Measurements from ENCODE around the gene AGBL5.

The AGBL5 gene

DNA sequence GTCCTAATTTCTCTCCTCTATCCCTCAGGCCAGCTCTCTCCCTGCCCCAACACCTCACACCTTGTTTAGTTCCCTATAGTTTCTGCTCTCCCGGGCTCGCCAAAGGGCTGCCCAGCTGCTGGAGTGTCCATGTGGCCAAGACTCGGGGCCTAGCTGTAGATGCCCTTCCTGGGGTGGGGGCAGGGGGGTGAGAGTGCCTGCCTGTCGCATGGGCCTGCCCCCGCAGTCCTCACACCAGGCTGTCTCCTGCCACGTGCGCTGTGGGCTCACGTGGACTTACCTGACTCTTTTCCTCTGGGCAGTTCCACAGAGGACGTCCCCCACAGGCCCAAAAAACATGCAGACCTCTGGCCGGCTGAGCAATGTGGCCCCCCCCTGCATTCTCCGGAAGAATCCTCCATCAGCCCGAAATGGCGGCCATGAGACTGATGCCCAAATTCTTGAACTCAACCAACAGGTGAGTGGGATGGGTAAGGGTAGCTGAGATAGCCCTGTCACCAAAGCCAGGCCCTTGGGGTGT, 26.1 kb upstream of the AGBL5 start:
- DNase-seq, result no peak

DNA sequence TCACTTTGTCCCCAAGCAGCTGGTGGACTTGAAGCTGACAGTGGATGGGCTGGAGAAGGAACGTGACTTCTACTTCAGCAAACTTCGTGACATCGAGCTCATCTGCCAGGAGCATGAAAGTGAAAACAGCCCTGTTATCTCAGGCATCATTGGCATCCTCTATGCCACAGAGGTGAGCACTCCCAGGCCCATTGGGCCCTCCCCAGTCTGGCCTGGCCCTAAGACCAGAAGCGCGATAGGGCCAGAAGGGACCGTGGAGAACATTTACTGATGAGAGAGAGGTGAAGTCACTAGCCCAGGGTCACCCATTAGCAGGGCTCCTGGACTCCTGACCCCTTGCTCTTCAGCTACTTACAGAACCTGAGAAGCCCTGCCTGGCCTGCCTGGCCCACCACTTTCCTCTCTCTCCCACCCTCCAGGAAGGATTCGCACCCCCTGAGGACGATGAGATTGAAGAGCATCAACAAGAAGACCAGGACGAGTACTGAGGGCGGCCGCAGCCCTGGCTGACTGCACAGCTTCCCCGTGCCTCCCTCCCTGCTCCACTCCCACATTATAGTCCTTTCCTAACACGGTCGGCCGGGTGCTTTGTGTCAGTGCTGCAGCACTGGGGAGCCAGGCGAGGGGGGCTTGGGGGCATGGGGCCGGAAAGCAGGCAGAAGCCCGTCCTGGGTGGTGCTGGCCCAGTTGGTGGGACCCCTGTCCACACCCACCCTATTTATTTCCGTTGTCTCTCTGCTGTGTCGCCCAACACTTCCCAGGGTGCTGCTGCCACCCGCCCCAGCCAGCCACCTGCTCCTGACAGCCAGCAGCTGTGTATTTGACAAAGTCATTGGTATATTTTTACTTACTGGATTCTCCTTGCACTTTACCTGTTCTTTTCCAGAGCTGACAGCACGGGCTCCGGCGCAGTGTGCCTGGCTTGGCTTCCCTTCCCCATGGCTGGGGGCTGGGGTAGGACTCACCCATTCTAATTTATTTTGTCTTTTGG, 25.3 kb upstream of the AGBL5 start:
- no peak for DNase-seq

DNA sequence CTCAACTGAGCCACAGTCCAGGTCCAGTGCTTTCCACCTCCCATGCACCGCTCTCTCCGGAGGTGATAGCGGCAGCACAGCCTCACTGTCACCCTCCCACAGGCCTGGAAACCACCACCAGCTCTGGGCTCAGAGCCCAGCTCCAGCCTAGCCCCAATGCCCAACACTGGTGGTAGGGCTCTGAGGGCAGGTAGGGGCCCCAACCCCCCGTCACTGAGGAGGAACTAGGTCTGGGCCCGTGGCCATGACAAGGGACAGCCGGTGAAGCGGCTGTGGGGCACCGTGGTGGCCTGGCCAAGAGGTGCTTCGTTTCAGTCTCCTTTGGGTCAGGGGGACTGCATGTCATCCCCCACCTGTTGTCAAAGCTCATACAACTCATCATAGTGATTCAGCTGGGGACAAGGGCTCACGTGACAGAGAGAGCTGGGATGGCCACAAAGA, 24.2 kb upstream of the AGBL5 start:
- no peak for DNase-seq

GRCh38 chr2:27029051-27029450, 22.4 kb upstream of the AGBL5 start:
- DNase-seq, result no peak

DNA sequence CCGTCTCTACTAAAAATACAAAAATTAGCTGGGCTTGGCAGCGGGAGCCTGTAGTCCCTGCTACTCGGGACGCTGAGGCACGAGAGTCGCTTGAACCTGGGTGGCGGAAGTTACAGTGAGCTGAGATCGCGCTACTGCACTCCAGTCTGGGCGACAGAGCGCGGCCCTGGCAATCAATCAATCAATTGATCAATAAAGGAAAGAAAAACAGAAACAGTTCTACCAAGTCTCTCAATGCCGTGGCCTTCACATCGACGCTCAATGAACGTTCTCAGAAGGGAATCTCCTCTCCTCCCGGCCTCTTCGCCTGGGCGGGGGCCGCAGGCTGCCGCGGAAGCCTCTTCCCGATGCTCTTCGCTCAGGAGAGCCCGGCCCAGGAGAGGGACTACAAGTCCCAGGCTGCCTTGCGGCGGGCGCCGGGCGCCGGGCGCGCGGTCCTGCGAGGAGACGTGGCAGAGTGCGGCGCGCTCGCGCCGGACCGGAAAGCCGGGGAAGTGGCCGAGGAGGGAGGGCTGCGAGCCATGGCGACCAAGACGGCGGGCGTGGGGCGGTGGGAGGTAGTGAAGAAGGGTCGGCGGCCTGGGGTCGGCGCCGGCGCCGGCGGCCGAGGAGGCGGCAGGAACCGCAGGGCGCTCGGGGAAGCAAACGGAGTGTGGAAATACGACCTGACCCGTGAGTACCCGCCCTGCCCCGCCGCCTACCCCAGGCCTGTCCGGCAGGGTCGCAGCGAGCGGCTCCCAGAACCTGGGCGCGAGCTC, 18.8 kb upstream of the AGBL5 start, which contains the start of gene TMEM214:
Gene TMEM214, plus strand, starts transcription at position 471 of the 758 bp plus-strand sequence. Its CDS starts 51 bp downstream, at position 522.
- peak; percentile 93 for DNase-seq

DNA sequence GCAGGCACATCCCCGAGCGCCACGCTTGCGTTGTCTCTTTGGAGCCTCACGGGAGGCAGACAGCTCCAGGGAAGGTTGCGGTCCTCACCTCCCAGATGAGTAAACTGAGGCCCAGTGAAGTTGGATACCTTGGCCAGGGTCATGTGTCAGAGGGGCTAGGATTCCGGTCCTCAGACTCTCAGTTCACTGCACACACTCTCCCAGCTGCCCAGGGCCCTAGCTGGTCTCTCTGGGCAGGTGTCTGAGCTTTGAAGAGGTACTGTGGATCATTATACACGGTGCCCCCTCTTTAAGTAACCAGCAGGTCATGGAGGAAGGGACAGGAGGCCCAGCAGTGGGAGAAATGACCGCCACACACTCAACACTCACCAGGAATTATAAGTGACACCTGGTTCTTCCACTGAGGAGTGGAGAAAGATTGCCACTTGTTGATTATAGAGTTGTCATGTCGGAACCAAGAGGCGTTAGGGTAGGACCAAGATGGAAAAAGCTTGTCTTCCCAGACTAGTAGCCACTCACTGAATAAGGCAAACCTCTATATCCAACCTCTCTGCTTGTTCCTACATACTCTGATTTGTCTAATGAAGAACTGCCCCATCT, 18.1 kb upstream of the AGBL5 start:
- DNase-seq, result no peak

DNA sequence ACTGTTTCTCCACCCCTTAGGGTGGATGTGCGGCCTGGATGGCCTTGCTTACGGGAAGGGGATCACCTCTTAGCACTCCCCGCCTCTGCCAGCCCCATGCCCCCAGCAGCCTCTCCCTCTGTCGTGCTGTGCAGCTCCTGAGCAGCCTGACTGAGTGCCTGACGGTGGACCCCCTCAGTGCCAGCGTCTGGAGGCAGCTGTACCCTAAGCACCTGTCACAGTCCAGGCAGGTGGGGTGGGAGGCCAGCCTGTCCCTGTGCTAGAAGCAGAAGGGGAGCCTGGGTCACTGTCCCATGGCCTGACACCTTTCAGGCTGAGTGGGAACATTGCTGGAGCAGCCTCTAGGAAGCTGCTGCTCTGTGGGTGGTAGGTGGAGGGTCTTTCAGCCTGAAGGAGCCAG, 13.5 kb upstream of the AGBL5 start:
- DNase-seq, result no peak

GRCh38 chr2:27038631-27039339, 12.7 kb upstream of the AGBL5 start:
- DNase-seq, result no peak

- DNase-seq, result no peak
These were observed 12.0 kb upstream of the AGBL5 start for GRCh38 chr2:27039426-27039825.

GRCh38 chr2:27039871-27040270, 11.6 kb upstream of the AGBL5 start:
- no peak for DNase-seq

GRCh38 chr2:27040282-27040681, 11.2 kb upstream of the AGBL5 start:
- DNase-seq, result no peak

DNA sequence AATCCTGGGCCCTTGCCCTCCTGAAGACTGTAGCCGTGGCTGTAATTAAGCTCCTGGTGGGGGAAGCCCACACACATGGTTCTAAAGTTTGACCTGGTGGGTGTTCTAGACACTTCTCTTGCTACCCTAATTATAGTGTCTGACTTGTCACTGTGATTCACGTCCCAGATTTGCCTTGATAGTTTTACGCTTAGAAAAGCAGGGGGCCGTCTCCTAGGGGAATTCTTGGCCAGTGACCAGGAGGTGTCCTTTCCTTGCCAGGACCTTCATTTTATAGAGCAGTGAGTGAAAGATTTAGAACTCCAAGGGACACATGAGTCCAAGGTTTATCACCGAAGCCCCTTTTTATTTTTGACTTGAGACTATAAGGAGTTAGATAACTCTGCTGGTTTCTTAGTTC, 9.7 kb upstream of the AGBL5 start:
- DNase-seq, result no peak

GRCh38 chr2:27042159-27042661, 9.3 kb upstream of the AGBL5 start:
- no peak for DNase-seq

DNA sequence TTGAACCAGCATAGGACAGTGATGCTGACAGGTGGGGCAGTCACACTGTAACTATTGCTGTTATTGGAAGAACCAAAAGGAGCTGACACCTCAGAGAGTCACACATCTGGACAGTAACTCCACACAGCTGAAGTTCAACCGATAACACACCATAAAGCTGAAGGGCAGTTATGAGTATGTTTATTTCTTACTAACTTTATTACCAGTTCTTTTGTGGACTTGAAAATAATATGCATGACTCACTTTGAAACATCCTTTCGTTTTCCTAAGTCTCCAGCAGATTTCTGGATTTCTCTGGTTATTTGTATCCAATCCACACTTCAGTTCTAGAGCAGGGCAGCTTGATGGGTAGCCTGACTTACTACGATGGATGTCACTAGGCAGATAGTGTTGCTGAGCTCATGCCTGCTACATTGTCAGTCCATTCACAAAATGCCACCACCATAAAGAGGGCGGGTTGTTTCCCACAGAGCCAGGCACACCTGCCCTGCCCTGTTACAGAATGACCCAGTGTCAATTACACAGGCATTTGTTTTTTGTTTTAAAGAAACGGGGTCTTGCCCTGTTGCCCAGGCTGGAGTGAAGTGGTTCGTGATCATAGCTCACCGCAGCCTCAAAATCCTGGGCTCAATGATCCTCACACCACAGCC, 8.4 kb upstream of the AGBL5 start:
- no peak for DNase-seq

- DNase-seq, result peak; percentile 49
These were observed 1.8 kb upstream of the AGBL5 start for GRCh38 chr2:27049422-27050280.

DNA sequence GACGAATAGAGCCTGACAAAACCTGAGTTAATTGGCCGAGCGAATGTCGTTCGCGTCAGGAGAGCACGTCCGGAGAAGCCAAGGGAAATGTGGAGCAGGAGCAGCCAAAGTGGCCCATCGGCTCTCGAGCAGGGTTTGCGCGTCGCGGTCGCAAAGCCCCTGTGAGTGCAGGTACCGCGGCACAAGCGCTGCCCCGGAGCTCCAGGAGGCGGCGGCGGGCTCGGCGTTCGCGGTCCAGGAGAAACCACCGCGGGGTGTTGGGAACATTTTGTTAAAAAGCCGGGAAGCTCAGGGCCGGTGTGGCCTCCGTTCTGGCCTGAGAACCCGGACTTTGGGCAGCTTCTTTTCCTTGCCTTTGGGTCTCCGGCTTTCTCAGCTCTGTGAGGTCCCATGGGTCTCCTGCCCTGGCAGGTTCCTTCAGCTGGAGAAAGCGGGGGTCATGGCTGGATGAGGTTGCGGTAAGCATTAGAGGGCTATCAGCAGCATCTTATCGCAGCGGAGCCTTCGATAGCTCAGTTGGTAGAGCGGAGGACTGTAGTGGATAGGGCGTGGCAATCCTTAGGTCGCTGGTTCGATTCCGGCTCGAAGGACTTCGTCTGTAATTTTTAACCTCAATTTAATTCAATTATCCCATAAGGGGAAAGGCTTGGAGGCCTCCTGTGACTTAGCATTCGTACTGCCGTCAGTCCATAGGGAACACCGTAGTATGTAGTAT, 1.0 kb upstream of the AGBL5 start:
- DNase-seq, result peak; percentile 95

GRCh38 chr2:27051902-27052645, 606 bp downstream of the AGBL5 start:
- no peak for DNase-seq

DNA sequence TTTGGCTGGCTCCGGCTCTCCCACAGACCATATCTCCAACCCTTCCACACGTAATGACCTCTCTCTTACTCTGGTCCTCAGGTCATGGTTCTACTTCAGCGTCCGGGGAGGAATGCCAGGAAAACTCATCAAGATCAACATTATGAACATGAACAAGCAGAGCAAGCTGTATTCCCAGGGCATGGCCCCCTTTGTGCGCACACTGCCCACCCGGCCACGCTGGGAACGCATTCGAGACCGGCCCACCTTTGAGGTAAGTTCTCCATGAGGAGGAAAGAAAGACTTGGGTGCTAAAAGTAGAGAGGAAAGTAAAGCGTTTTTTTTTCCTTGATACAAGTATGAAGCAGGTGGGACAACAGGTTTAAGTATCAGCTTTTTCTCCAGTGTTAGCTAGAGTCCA, 1.9 kb downstream of the AGBL5 start:
- no peak for DNase-seq

DNA sequence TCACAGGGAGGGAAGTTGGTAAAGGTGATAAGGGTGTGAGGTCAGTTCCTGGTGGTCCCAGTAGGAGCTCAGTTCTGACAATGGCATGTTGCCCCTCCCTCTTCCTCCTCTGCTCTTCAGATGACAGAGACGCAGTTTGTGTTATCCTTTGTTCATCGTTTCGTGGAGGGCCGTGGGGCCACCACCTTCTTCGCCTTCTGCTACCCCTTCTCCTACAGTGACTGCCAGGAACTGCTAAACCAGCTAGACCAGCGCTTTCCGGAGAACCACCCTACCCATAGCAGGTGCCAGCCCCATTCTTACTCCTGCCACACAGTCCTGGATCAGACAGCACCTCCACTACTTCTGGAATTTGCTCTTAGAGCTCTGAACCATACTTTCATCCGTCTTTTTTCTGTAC, 2.3 kb downstream of the AGBL5 start:
- no peak for DNase-seq

All from suppressor macrophage treated with lipopolysaccharide for 4 hours (primary cell).